ENCODE results near the gene COL9A1.

The COL9A1 gene

GRCh38 chr6:70231311-70231710 lies 71.6 kb downstream of the COL9A1 start:
- Histone ChIP-seq H3K4me2 (ENCODE audit: low read depth, low read length) (no peak overlapping the region), H3K36me3 (replicated peaks; ENCODE audit: insufficient read depth, low read length) (no peaks in the 10 kb centered on the region), H3K79me2 (ENCODE audit: low read length) (no peaks in the 10 kb centered on the region), H3F3A (ENCODE audit: insufficient read depth, low read length) (peaks cover 9% of the 10 kb centered on the region; the same call in 1 of the 2 replicates), H3K27ac (ENCODE audit: low read length) (no peak overlapping the region), H3K4me3 (ENCODE audit: low read length) (no peak overlapping the region), H3K9me2 (replicated peaks; ENCODE audit: insufficient read depth, low read length) (no peaks in the 10 kb centered on the region), H4K20me1 (ENCODE audit: insufficient read depth, low read length) (no peaks in the 10 kb centered on the region), H3K27me3 (replicated peaks; ENCODE audit: insufficient read depth, low read length) (no peaks in the 10 kb centered on the region), H3K9me3 (replicated peaks; ENCODE audit: insufficient read depth, low read length) (no peaks in the 10 kb centered on the region), H3K4me1 (ENCODE audit: low read length) (peaks cover 19% of the 10 kb centered on the region), H3K9ac (ENCODE audit: low read length) (no peak overlapping the region), H2AFZ (ENCODE audit: low read length) (no peak overlapping the region)
- no peak for DNase-seq
- no peak for TF ChIP-seq CTCF (IDR thresholded peaks at IDR 0.05; ENCODE audit: low read length)
- no peak for TF ChIP-seq EZH2 (optimal IDR thresholded peaks at IDR 0.05; ENCODE audit: low read depth, low read length)

GRCh38 chr6:70225055-70225454 lies 77.8 kb downstream of the COL9A1 start:
- Histone ChIP-seq H3F3A (ENCODE audit: insufficient read depth, low read length) (no peaks in the 10 kb centered on the region), H3K9ac (ENCODE audit: low read length) (no peak overlapping the region), H2AFZ (ENCODE audit: low read length) (no peak overlapping the region), H3K4me2 (ENCODE audit: low read depth, low read length) (no peak overlapping the region), H3K4me3 (ENCODE audit: low read length) (no peak overlapping the region), H3K27ac (ENCODE audit: low read length) (no peak overlapping the region), H3K9me2 (replicated peaks; ENCODE audit: insufficient read depth, low read length) (no peaks in the 10 kb centered on the region), H3K36me3 (replicated peaks; ENCODE audit: insufficient read depth, low read length) (no peaks in the 10 kb centered on the region), H3K27me3 (replicated peaks; ENCODE audit: insufficient read depth, low read length) (no peaks in the 10 kb centered on the region), H3K9me3 (replicated peaks; ENCODE audit: insufficient read depth, low read length) (no peaks in the 10 kb centered on the region), H3K4me1 (ENCODE audit: low read length) (peaks cover 1% of the 10 kb centered on the region; the same call in 1 of the 2 replicates), H4K20me1 (ENCODE audit: insufficient read depth, low read length) (no peaks in the 10 kb centered on the region), H3K79me2 (ENCODE audit: low read length) (no peaks in the 10 kb centered on the region)
- TF ChIP-seq EZH2phosphoT487 (IDR thresholded peaks at IDR 0.05; ENCODE audit: low read length), result no peak
- TF ChIP-seq EZH2 (optimal IDR thresholded peaks at IDR 0.05; ENCODE audit: low read depth, low read length), result no peak
- TF ChIP-seq CTCF (IDR thresholded peaks at IDR 0.05; ENCODE audit: low read length), result no peak
- no peak for DNase-seq

DNA sequence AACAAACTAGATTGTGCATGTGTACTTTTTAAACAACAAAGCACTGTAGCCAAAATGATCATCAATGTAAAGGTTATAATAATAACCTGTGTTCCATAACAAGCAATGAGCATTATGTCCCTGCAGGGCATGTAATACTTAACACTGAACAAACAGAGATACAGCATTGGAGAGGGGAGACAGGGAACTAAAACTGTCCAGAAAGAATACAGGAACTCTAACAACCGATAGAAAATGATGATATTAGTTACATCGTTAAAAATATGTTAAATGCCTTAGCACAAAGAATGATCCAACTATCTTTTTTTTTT lies 80.5 kb downstream of the COL9A1 start:
- Histone ChIP-seq H3K9me2 (replicated peaks; ENCODE audit: insufficient read depth, low read length) (no peaks in the 10 kb centered on the region), H3K79me2 (ENCODE audit: low read length) (no peaks in the 10 kb centered on the region), H4K20me1 (ENCODE audit: insufficient read depth, low read length) (no peaks in the 10 kb centered on the region), H3K27me3 (replicated peaks; ENCODE audit: insufficient read depth, low read length) (no peaks in the 10 kb centered on the region), H3K27ac (ENCODE audit: low read length) (no peak overlapping the region), H3K4me3 (ENCODE audit: low read length) (no peak overlapping the region), H2AFZ (ENCODE audit: low read length) (no peak overlapping the region), H3K36me3 (replicated peaks; ENCODE audit: insufficient read depth, low read length) (no peaks in the 10 kb centered on the region), H3K4me2 (ENCODE audit: low read depth, low read length) (no peak overlapping the region), H3K9me3 (replicated peaks; ENCODE audit: insufficient read depth, low read length) (no peaks in the 10 kb centered on the region), H3F3A (ENCODE audit: insufficient read depth, low read length) (no peaks in the 10 kb centered on the region), H3K9ac (ENCODE audit: low read length) (no peak overlapping the region), H3K4me1 (ENCODE audit: low read length) (no peaks in the 10 kb centered on the region)
- TF ChIP-seq CTCF (IDR thresholded peaks at IDR 0.05; ENCODE audit: low read length) (no peak), EZH2 (optimal IDR thresholded peaks at IDR 0.05; ENCODE audit: low read depth, low read length) (no peak), EZH2phosphoT487 (IDR thresholded peaks at IDR 0.05; ENCODE audit: low read length) (no peak)
- no peak for DNase-seq
